LNCAP (cell line): Measurements from ENCODE around the gene TMPRSS2.

Source experiments
- TF ChIP-seq, protein P1 (sequence below): fragments of 450-650 bp; IDR thresholded peaks from 2 replicates; pipeline ENCODE4 v1.5.1; 2017; ENCODE audit warnings: mild to moderate bottlenecking

Gene TMPRSS2

DNA sequence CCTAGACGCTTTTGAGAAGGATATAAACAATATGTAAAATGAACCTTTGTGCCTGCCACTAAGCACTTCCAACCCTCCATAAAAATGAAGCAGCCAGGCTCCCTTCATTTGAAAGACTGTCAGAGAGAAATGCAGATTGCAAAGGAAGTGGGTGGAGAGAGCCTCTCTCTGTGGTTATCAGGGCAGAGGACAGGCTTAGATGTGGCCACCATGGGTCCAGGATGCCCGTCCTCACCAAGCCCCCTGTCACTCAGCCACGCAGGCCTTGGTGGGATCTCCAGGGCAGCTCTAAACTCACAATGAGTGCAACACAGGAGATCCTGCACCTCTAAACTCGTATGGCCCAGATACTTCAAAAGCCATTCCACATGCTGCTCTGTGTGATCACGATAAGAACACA, 37.9 kb downstream of the TMPRSS2 start:
- TF ChIP-seq, protein P1, sequence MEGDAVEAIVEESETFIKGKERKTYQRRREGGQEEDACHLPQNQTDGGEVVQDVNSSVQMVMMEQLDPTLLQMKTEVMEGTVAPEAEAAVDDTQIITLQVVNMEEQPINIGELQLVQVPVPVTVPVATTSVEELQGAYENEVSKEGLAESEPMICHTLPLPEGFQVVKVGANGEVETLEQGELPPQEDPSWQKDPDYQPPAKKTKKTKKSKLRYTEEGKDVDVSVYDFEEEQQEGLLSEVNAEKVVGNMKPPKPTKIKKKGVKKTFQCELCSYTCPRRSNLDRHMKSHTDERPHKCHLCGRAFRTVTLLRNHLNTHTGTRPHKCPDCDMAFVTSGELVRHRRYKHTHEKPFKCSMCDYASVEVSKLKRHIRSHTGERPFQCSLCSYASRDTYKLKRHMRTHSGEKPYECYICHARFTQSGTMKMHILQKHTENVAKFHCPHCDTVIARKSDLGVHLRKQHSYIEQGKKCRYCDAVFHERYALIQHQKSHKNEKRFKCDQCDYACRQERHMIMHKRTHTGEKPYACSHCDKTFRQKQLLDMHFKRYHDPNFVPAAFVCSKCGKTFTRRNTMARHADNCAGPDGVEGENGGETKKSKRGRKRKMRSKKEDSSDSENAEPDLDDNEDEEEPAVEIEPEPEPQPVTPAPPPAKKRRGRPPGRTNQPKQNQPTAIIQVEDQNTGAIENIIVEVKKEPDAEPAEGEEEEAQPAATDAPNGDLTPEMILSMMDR: no peak

DNA sequence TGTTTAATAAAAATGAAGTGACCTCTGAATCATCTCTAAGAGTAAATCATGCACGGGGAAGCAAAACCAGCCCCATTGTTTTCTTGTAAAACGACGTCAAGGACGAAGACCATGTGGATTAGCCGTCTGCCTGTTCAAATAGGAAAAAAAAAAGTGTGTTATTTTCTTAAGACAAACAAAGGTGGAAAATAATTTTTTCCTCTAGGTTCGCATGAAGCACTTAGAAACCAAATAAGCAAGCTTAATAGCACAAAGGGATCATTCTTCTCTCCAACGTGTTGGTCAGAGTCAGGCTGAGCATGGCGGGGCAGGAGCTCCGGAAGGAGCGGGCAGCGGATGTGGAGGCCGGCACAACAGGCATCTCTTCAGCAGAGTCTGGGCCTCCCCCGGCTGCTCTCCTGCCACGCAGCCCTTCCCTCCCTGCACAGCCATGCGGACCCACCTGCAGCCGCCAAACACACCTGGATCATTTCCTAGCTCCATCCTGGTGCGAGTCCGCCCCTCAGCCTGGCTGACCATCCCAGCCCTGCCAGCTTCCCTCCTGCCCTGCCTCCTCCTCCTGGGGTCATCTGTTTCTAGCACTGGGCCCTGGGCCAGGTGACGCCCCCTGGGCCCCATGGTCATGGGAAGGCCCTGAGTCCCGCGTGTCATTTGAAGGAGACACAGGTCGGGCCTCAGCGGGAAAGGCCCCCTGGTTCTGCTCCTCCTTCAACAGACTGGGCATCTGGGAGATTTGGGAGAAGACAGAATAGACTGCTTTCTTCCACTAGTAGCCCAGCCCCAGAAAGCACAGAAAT, 41.7 kb downstream of the TMPRSS2 start:
- TF ChIP-seq, protein P1: no peak

DNA sequence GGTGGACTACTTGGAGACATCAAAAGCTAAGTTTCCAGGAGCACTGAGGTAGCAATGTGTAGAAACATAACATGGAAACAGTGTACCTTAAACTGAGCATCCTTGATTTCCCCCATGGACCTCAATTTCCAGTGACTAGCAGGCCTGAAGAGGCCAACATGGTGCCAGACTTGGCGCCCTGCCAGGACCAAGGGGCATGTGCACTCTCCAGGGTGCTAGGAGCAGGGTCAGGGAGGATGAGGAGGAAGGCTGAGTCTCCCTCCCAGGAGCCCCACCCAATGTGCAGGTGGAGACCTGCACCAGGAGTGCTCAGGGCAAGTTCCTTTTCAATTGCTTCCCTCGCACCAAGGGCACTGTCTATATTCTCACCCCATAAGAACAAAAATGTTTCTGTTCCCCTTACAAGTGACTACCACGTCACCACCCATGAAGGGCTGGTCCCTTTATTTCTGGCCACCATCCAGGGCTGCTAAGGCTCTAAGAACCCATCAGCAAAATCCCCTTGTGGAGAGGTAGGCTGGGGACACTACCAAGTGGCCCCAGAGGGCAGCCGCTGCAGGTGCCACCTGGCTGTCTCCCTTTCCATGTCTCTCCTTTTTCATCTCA, 42.7 kb downstream of the TMPRSS2 start:
- TF ChIP-seq, protein P1: no peak

DNA sequence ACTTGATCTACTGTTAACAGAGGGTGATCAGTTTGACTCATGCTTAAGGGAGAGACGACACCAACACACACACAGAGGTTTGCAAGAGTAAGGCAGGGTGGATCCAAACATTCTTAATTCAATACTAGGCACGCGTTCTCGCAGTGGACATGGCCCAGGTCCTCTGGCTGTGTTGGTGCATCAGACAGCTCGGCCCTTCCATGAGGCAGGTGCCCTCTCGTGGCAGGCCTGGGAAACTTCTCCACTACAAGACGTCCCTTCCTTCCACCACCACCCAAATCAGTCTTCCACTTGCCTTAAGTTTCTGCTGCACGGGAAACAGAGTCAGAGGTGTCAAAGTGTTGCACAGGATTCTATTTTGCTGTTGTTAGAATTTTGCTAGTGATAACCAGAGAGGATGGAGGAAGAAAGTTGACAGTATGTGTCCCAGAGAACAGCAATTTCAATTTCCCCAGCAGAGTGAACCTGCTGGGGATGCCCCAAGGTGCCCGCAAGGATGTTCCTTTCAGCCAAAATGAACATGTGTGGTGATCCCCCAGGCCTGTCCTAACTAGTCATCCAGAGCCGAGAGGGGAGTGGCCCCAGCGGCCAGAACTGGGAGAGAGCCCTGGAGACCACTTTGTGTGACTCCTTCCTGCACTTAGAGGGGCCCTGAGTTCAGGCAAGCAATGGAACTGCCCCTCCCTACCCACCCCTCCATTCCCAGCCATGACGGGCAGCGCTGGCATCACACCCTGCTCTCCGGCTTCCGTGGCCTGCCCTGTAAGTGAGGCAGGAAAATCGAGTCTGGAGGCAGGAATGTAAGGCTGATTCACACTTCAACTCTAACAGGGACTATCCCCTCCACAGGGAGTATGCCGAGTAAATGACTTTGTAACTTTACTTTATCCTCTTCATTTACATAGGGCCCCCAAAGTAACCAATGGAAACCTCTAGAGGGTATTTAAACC, 47.1 kb downstream of the TMPRSS2 start:
- TF ChIP-seq, protein P1: peak; percentile 81

DNA sequence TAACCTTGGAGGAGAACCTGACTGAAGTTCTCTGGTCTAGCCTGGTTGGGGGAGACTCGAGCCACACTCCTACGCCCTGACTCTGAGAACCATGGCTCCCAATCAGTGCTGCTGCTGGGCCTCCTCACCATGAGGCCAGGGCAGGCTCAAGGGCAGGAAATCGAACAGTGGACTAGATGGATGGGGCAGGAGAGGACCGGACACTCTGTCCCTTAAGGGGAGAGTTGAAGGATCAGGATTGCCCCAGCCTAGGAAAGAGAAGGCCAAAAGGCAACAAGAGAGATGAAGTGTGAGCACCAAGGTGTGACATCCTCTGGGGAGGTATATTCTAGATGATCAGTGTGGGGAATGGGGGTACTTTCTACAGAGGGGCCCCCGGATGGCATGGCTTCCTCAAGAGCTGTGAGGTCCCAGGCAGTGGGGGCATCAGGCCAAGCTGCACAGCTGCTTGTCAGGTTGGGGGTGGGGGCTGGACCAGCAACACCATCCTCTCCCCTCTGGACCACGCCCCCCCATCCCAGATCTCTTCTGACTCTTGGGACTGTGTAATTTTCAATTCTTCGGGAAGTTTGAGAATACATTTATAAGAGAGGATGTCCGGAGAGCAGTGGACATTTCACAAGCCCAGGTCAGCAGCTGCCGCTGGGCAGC, 47.9 kb downstream of the TMPRSS2 start:
- TF ChIP-seq, protein P1: no peak

DNA sequence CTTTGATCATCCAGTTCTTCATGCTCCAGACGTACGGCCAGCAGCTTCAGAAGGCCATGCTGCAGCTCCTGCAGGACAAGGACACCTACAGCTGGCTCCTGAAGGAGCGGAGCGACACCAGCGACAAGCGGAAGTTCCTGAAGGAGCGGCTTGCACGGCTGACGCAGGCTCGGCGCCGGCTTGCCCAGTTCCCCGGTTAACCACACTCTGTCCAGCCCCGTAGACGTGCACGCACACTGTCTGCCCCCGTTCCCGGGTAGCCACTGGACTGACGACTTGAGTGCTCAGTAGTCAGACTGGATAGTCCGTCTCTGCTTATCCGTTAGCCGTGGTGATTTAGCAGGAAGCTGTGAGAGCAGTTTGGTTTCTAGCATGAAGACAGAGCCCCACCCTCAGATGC, 49.4 kb downstream of the TMPRSS2 start:
- TF ChIP-seq, protein P1: no peak

DNA sequence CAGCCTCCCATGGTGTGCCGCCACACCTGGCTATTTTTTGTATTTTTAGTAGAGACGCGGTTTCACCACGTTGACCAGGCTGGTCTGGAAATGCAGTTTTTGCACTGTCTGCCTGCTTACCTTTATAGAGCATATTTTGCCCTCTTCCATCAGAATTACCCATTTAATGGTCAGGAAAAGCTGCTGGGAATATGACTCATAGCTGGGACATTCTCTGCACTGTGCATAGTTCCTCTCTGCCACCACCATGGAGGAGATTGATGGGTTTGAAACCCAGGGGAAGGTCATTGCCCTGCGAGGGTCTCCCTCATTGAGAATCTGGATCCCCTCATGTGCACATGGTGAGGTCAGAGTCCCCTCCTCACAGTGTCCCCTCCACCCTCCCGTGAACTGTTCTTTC, 49.8 kb downstream of the TMPRSS2 start:
- TF ChIP-seq, protein P1: no peak
